ENCODE data around the gene GLI1.
A peak's percentile ranks its signal among the peaks of the same experiment; 100 is the strongest.

GLI1 gene

DNA sequence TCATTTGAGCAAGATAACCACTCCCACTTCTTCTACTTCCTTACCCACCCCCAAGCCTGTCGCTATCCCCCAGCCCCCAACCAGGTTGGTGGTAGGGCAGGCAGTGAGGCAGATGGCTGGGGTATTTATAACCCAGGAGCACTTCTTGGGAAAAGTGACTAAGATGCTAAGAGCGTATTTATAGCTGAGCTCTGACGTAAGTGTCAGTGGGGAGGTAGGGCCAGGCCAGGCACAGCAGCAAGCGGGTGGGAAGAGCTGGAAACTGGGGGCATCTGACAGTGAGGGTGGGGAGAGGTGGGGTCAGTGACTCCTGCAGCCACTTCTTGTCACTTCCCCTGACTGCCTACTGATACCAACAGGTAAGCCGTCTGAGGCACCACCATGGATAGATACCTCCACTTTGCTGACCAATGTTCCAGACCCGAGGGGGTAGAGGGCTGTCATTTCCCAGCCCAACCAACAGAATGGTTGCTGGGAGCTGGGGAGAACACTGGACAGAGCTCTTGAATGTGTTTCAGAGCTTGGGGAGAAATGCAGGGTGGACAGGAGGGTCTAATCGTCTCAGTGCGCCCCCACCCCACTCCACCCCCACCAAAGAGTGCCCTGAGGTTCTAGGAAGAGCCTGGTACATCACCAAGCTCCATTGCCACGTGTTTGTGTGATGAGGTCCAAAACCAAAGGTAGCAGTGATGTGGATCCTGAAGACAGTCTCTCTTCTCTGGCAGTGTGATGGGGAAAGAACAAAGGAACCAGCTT, 7.2 kb upstream of the GLI1 start:
- H3K27me3 Mint-ChIP-seq, result no peaks in the 10 kb centered on the region
- H3K4me1 Mint-ChIP-seq (ENCODE audit: low read depth), result peaks cover 9% of the 10 kb centered on the region
- peak overlapping the region; percentile 10 for H3K27ac Mint-ChIP-seq
- no peaks in the 10 kb centered on the region for H3K9me3 Mint-ChIP-seq (ENCODE audit: low read depth)
- H3K4me3 Mint-ChIP-seq, result no peak overlapping the region
- no peaks in the 10 kb centered on the region for H3K36me3 Mint-ChIP-seq

DNA sequence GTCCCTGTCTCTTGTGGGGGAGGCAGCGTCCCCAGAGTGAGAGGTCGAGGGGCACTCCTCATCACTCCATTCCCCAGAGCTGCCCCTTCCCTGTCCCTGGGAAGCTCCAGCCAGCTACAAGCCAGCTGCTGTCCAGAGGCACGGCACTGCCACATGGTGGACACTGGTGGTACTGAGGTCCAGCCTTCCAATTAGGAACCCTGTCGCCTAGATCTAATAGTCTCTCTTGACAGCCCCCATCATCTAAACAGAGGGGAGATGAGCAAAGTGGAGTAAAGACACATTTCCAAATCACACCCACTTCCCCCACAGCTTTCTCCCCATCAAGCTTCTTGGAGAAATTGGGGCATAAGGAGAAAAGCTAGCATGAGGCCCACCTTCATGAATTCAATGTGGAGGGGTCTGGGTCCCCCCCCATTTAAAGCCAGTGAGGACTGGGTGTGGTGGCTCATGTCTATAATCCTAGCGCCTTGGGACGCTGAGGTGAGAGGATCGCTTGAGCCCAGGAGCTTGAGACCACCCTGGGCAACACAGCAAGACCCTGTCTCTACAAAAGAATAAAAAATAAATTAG, 6.6 kb upstream of the GLI1 start:
- Mint-ChIP-seq H3K4me1 (ENCODE audit: low read depth) (peaks cover 9% of the 10 kb centered on the region), H3K36me3 (no peaks in the 10 kb centered on the region), H3K4me3 (no peak overlapping the region), H3K27me3 (no peaks in the 10 kb centered on the region), H3K9me3 (ENCODE audit: low read depth) (no peaks in the 10 kb centered on the region), H3K27ac (no peak overlapping the region)

DNA sequence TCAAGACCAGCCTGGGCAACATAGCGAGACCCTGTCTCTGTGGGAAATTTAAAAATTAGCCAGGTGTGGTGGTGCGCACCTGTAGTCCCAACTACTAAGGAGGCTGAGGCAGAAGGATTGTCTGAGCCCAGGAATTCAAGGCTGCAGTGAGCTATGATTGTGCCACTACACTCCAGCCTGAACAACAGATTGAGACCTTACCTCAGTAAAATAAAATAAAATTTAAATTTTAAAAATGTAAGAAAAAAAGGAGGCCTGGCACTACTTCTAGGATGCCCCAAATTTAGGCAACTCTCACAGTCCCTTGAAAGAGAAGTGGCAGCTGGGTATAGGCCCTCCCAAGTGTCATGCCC, 5.4 kb upstream of the GLI1 start:
- H3K4me1 Mint-ChIP-seq (ENCODE audit: low read depth), result peaks cover 18% of the 10 kb centered on the region
- H3K9me3 Mint-ChIP-seq (ENCODE audit: low read depth), result no peaks in the 10 kb centered on the region
- no peak overlapping the region for H3K4me3 Mint-ChIP-seq
- no peaks in the 10 kb centered on the region for H3K27me3 Mint-ChIP-seq
- H3K27ac Mint-ChIP-seq, result no peak overlapping the region
- H3K36me3 Mint-ChIP-seq, result no peaks in the 10 kb centered on the region

DNA sequence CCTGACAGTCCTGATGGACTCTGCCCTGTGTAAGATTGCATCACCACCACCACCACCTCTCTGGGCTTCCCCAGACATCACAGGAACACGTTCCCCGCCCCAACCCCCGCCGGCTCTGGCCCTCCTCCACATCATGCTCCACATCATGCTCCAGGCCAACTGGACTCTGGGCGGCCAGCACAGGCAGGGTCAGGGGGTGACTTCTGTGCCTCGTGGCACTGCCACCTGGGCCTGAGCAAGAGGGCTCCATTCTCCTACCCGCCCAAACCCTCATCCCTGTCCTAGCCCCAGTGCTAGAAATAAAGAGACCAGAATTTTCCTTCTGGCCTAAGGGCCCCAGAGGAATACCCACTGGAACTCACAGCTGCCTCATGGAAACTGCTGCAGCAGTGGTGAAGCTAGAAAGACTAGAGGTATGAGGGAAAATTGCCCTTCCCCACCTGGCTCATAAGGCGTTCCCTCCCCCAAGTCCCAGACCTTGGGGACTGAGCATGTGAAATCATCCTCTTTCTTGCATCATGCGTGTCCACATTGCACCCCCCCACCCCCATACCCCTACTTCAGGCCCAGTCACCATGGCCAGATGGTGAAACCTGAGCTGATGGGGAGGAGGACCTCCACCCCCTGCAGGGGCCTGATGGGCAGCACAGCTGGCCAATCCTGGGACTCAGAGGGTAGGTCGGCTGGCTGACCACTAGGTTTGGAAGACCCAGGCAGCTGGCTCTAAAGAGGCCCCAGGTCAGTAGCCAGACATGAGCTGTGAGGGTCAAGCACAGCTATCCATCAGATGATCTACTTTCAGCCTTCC, 4.8 kb upstream of the GLI1 start, which contains the start of gene INHBE:
TSS of gene INHBE (plus strand) at position 742 of the 808 bp plus-strand sequence. CDS start 230 bp downstream, outside the sequence.
- H3K27ac Mint-ChIP-seq, result peak within 1 kb of the TSS; percentile 58
- no peaks in the 10 kb centered on the region for H3K36me3 Mint-ChIP-seq
- no peaks in the 10 kb centered on the region for H3K27me3 Mint-ChIP-seq
- H3K4me1 Mint-ChIP-seq (ENCODE audit: low read depth), result peaks cover 22% of the 10 kb centered on the region
- H3K9me3 Mint-ChIP-seq (ENCODE audit: low read depth), result no peaks in the 10 kb centered on the region
- H3K4me3 Mint-ChIP-seq, result peak within 1 kb of the TSS; percentile 76

DNA sequence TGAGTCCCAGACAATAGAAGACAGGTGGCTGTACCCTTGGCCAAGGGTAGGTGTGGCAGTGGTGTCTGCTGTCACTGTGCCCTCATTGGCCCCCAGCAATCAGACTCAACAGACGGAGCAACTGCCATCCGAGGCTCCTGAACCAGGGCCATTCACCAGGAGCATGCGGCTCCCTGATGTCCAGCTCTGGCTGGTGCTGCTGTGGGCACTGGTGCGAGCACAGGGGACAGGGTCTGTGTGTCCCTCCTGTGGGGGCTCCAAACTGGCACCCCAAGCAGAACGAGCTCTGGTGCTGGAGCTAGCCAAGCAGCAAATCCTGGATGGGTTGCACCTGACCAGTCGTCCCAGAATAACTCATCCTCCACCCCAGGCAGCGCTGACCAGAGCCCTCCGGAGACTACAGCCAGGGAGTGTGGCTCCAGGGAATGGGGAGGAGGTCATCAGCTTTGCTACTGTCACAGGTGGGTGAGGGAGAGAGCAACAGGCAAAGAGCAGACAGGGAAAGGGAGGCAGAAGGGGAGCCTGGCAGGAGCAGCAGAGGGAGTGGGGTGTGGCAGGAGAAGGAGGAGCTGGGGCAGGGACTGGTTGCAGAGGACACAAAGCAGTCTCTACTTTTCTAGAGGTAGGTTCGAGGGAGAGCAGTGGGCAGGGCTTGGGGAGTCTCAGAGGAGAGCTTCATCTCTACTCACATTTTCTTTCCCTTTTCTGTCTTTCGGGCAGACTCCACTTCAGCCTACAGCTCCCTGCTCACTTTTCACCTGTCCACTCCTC, 4.0 kb upstream of the GLI1 start:
- Mint-ChIP-seq H3K9me3 (ENCODE audit: low read depth) (no peaks in the 10 kb centered on the region), H3K27ac (peak overlapping the region; percentile 58), H3K4me1 (ENCODE audit: low read depth) (peaks cover 26% of the 10 kb centered on the region), H3K27me3 (no peaks in the 10 kb centered on the region), H3K4me3 (peak overlapping the region; percentile 76), H3K36me3 (no peaks in the 10 kb centered on the region)

DNA sequence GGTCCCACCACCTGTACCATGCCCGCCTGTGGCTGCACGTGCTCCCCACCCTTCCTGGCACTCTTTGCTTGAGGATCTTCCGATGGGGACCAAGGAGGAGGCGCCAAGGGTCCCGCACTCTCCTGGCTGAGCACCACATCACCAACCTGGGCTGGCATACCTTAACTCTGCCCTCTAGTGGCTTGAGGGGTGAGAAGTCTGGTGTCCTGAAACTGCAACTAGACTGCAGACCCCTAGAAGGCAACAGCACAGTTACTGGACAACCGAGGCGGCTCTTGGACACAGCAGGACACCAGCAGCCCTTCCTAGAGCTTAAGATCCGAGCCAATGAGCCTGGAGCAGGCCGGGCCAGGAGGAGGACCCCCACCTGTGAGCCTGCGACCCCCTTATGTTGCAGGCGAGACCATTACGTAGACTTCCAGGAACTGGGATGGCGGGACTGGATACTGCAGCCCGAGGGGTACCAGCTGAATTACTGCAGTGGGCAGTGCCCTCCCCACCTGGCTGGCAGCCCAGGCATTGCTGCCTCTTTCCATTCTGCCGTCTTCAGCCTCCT, 3.4 kb upstream of the GLI1 start:
- Mint-ChIP-seq H3K4me1 (ENCODE audit: low read depth) (peaks cover 28% of the 10 kb centered on the region), H3K4me3 (peak overlapping the region; percentile 76), H3K27ac (peak overlapping the region; percentile 58), H3K27me3 (no peaks in the 10 kb centered on the region), H3K9me3 (ENCODE audit: low read depth) (no peaks in the 10 kb centered on the region), H3K36me3 (no peaks in the 10 kb centered on the region)

DNA sequence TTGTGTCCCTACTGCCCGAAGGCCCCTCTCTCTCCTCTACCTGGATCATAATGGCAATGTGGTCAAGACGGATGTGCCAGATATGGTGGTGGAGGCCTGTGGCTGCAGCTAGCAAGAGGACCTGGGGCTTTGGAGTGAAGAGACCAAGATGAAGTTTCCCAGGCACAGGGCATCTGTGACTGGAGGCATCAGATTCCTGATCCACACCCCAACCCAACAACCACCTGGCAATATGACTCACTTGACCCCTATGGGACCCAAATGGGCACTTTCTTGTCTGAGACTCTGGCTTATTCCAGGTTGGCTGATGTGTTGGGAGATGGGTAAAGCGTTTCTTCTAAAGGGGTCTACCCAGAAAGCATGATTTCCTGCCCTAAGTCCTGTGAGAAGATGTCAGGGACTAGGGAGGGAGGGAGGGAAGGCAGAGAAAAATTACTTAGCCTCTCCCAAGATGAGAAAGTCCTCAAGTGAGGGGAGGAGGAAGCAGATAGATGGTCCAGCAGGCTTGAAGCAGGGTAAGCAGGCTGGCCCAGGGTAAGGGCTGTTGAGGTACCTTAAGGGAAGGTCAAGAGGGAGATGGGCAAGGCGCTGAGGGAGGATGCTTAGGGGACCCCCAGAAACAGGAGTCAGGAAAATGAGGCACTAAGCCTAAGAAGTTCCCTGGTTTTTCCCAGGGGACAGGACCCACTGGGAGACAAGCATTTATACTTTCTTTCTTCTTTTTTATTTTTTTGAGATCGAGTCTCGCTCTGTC, 2.7 kb upstream of the GLI1 start:
- no peak overlapping the region for H3K27ac Mint-ChIP-seq
- H3K27me3 Mint-ChIP-seq, result no peaks in the 10 kb centered on the region
- H3K4me3 Mint-ChIP-seq, result no peak overlapping the region
- no peaks in the 10 kb centered on the region for H3K36me3 Mint-ChIP-seq
- peaks cover 30% of the 10 kb centered on the region for H3K4me1 Mint-ChIP-seq (ENCODE audit: low read depth)
- no peaks in the 10 kb centered on the region for H3K9me3 Mint-ChIP-seq (ENCODE audit: low read depth)

DNA sequence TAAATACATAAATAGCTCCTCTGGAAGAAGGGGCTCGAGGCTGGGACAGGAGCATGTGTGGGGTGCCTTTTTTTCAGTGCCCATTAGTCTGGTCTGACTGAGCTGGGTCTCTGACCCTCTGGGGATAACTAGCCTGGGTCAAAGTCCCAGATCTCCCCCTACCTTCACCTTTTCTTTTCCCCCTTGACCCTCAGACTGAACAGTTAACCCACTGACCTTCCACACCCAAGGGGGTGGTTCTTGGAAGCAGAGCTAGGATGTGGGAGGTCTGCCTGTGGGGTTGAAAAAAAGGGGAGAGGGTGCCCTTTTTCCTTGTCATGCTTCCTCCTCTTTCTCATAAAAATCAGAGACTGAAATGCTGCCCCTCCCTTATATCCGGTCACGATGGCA, 925 bp upstream of the GLI1 start:
- H3K27me3 Mint-ChIP-seq, result no peaks in the 10 kb centered on the region
- H3K4me3 Mint-ChIP-seq, result peak overlapping the region; percentile 95
- no peaks in the 10 kb centered on the region for H3K36me3 Mint-ChIP-seq
- H3K4me1 Mint-ChIP-seq (ENCODE audit: low read depth), result peaks cover 32% of the 10 kb centered on the region
- H3K9me3 Mint-ChIP-seq (ENCODE audit: low read depth), result no peaks in the 10 kb centered on the region
- H3K27ac Mint-ChIP-seq, result peak overlapping the region; percentile 95

DNA sequence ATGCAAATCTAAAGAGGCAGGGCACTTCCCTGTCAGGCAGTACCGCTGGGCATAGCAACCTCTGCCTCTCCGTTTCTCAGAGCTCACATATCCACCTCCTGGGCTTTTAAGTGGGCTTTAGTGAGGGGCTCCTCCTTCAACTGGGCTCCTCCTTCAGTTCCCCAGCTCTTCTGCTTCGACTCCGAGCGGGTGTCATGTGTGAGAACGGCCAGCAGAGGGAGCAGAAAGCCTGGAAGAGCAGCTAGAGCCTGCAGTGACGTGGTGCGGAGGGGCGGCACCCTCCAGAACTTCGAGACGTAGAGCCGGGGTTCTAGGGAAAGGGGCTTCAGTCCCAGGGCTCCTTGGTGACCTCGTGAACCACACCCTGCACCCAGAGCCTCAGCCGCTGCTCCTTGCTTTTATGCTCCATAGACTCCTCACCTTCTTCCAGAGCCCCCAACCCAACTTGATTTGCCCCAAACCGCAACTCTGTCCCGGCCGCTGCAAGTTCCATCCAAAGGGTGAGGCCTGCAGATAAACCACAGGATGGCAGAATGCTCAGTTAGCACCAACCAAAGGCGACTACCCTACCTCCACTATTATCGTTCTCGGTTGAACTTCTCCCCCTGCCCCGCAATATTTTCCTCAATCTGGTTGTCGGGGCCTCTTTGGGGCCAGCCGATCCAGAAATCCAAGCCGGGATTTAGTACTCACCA, 383 bp upstream of the GLI1 start:
- Mint-ChIP-seq H3K27me3 (no peaks in the 10 kb centered on the region), H3K4me3 (peak overlapping the region; percentile 95), H3K4me1 (ENCODE audit: low read depth) (peaks cover 36% of the 10 kb centered on the region), H3K9me3 (ENCODE audit: low read depth) (no peaks in the 10 kb centered on the region), H3K27ac (peak overlapping the region; percentile 95), H3K36me3 (no peaks in the 10 kb centered on the region)

DNA sequence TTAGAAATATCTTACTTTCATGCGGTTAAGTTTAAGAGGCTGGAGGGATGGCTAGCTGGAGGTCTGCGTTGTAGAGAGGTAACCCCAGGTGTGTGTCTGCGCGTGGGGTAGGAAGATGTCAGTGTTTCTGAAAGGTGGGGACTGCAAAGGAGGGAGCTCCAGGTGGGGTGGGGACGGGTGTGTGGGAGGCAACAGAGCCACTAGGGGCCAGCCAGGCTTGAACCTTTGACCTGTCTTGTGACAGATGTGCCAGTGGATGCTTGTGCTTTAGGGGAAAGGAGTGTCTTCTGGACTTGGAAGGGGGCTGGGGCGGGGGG, 841 bp downstream of the GLI1 start:
- peaks cover 36% of the 10 kb centered on the region for H3K4me1 Mint-ChIP-seq (ENCODE audit: low read depth)
- no peaks in the 10 kb centered on the region for H3K27me3 Mint-ChIP-seq
- H3K4me3 Mint-ChIP-seq, result peak overlapping the region; percentile 89
- H3K27ac Mint-ChIP-seq, result peak overlapping the region; percentile 35
- no peaks in the 10 kb centered on the region for H3K9me3 Mint-ChIP-seq (ENCODE audit: low read depth)
- H3K36me3 Mint-ChIP-seq, result no peaks in the 10 kb centered on the region

DNA sequence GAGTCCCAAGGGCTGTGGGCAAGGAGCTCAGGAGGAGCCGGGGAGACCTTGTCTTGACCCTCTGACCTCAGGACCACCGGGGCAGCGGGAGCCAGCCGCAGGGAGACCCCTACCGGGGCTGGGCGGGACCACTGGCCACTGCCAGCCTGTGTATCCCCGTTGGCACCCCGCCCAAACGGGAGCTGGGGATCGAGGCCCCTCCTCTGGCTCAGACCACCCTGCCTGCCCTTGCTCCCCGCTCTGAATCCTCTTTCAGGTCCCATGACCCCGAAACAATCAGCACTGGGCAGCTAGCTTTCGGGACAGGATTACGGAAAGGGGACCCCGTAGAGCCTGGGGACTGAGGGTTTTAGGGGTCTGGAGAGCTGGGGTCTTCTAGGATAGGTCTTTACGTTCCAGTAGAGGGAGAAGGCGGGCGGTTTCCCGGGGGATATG, 1.3 kb downstream of the GLI1 start:
- Mint-ChIP-seq H3K36me3 (no peaks in the 10 kb centered on the region), H3K9me3 (ENCODE audit: low read depth) (no peaks in the 10 kb centered on the region), H3K4me1 (ENCODE audit: low read depth) (peaks cover 34% of the 10 kb centered on the region), H3K27ac (no peak overlapping the region), H3K4me3 (peak overlapping the region; percentile 94), H3K27me3 (no peaks in the 10 kb centered on the region)

DNA sequence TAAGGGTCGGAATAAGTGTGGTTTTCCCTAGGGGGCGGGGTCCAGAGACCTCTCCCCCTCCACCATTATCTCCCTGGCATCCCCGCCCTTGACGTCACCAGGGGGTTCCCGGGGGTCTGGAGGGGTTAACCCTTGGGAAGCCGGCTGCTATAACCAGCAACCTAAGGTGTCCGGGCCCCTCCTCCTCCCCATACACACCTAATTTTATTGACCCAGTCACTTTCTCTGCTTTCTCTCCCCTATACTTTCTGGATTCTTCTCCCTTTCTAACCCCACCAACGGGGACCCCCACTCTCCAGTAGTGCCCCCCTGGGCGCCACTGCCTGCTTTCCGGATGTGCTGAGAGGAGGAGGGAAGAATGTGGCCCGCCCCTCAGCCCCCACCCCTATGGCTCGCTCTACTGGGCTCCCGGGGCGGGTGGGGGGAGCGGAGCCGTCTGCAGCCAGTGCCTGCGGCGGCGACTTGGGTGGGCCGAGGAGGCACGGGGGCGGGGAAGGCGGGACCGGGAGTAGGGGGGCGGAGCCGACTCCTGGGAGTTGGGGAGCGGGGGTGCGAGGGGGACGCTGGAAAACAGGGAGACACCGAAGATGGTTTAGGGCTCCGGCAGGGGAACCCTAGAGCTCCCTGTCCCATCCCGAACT, 1.8 kb downstream of the GLI1 start:
- no peaks in the 10 kb centered on the region for H3K9me3 Mint-ChIP-seq (ENCODE audit: low read depth)

DNA sequence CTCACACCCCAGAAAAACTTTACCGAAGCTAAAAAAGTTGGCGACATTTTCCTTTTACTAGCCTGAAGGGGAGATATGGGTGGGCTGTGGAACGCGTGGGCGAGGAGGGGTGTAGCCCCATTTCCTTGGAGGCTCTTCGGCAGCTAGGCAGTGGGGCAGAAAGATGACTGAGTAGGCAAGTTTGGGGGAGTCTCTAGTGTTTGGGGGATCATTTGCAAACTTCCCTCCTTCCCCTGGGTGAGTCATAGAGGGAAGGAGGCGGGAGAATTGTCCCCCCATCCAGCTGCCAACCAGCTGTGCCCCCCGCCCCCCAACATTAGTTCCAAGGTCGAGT, 2.3 kb downstream of the GLI1 start:
- H3K27ac Mint-ChIP-seq, result no peak overlapping the region

More for the DNA sequence above, 1.8 kb downstream of the GLI1 start:
- Mint-ChIP-seq H3K4me1 (ENCODE audit: low read depth) (peaks cover 31% of the 10 kb centered on the region), H3K27ac (no peak overlapping the region), H3K27me3 (no peaks in the 10 kb centered on the region), H3K4me3 (peak overlapping the region; percentile 94), H3K36me3 (no peaks in the 10 kb centered on the region)

More for the DNA sequence above, 2.3 kb downstream of the GLI1 start:
- Mint-ChIP-seq H3K4me3 (peak overlapping the region; percentile 94), H3K4me1 (ENCODE audit: low read depth) (peaks cover 31% of the 10 kb centered on the region), H3K27me3 (no peaks in the 10 kb centered on the region), H3K9me3 (ENCODE audit: low read depth) (no peaks in the 10 kb centered on the region), H3K36me3 (no peaks in the 10 kb centered on the region)
